ENCODE results near the gene LRCOL1. TPM values are rescaled to one million over a fixed set of nuclear protein-coding genes. Genes with fewer than 3 reads are reported as not detected.
A peak's percentile ranks its signal among the peaks of the same experiment; 100 is the strongest.

The LRCOL1 gene
- total and polyA plus RNA-seq, 8 donors: 0.60 TPM; not detected in 7

DNA sequence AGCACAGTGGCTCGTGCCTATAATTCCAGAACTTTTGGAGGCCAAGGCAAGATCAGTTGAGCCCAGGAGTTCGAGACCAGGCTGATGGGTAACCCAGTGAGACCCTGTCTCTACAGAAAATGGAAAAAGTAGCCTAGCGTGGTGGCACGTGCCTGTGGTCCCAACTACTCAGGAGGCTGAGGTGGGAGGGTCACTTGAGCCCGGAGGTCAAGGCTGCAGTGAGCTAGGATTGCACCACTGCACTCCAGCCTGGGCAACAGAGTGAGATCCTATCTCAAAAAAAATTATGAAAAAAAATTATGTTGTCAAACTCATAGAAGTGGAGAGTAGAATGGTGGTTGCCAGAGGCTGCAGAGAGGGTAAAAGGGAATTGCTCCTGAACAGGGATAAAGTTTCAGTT lies 3.6 kb upstream of the LRCOL1 start:
- Histone ChIP-seq H3K4me3 (no peak overlapping the region), H3K27me3 (peaks cover 22 to 81% (median 62%) of the 10 kb centered on the region in 3 donors), H3K36me3 (no peaks in the 10 kb centered on the region), H3K27ac (no peak overlapping the region), H3K4me1 (peaks cover 3 to 31% (median 14%) of the 10 kb centered on the region in 4 donors), H3K9me3 (peaks cover 0 to 39% (median 25%) of the 10 kb centered on the region in 4 donors)
- WGBS, 5 donors: 76 to 86% (median 81%) methylated on average over 5 of the region's 5 CpGs
- TF ChIP-seq, protein P1, sequence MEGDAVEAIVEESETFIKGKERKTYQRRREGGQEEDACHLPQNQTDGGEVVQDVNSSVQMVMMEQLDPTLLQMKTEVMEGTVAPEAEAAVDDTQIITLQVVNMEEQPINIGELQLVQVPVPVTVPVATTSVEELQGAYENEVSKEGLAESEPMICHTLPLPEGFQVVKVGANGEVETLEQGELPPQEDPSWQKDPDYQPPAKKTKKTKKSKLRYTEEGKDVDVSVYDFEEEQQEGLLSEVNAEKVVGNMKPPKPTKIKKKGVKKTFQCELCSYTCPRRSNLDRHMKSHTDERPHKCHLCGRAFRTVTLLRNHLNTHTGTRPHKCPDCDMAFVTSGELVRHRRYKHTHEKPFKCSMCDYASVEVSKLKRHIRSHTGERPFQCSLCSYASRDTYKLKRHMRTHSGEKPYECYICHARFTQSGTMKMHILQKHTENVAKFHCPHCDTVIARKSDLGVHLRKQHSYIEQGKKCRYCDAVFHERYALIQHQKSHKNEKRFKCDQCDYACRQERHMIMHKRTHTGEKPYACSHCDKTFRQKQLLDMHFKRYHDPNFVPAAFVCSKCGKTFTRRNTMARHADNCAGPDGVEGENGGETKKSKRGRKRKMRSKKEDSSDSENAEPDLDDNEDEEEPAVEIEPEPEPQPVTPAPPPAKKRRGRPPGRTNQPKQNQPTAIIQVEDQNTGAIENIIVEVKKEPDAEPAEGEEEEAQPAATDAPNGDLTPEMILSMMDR (IDR thresholded peaks at IDR 0.05): no peak
- no peak for TF ChIP-seq POLR2A (IDR thresholded peaks at IDR 0.05)
- TF ChIP-seq EP300 (IDR thresholded peaks at IDR 0.05): no peak
- TF ChIP-seq POLR2AphosphoS5 (IDR thresholded peaks at IDR 0.05): no peak
- DNase-seq: no peak
- intact Hi-C loops (cut with DNase I; ENCODE audit: low total_unique reads): loop anchor here (5.0 kb wide), 1 partner anchor 197 kb away; no protein-coding TSS in a partner anchor

DNA sequence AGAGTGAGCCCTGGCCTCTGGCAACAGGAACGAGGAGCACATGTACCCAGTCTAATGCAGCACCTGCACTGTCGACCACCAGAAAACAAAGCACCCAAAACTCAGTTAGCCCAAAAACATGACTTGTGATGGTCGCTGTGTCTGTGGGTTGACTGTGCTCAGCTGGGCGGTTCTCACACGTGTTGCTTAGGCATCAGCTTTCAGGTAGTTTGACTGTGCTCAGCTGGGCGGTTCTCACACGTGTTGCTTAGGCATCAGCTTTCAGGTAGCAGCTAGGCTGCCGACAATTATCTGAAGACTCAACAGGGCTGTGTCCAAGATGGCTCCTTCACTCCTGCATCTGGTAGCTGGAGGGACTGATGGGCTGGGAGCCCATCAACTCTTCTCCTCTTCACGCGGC lies 1.2 kb upstream of the LRCOL1 start:
- DNase-seq: no peak
- WGBS, 5 donors: 90 to 97% (median 94%) methylated on average over 10 of the region's 10 CpGs
- H3K27me3 ChIP-seq: peaks cover 10 to 81% (median 53%) of the 10 kb centered on the region in 3 donors

DNA sequence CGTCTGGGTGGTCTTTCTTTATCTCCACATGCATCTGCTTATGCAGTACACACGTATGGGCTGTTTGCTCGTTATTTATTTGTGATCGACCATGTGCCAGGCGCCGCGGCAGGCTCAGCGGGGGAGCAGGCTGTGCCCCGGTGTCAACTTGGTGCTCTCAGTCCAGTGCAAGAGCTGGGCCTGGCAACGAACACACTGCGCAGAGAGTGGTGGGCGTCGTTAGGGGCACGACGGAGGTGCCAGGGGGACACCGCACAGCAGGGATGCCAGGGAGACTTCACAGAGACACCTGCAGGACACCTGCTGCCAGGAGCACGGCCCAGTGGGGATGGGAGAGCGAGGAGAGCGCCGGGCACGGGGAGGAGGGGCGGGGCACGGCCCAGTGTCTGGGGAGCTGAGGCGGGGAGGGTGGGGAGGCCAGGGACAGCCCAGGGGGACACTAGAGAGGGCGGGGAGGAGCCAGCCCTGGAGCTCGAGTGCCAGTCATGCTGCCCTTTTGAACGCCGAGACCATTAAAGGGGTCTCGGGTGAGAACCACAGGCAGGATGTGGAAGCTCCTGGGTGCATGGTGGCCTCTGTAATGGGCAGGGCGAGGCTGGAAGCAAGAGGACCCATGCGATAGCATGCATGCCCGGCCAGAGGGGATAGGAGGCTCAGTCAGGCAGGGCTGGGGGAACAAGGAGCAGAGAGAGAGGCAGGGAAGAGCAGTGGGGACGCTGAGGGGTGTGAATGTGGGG lies 652 bp upstream of the LRCOL1 start:
- no peaks in the 10 kb centered on the region for H3K36me3 ChIP-seq
- DNase-seq: no peak
- H3K4me3 ChIP-seq: peak overlapping the region in 1 of 4 donors; percentile 5
- H3K27me3 ChIP-seq: peaks cover 4 to 80% (median 49%) of the 10 kb centered on the region in 3 donors
- no peak for TF ChIP-seq POLR2A (IDR thresholded peaks at IDR 0.05)
- no peak for TF ChIP-seq POLR2AphosphoS5 (IDR thresholded peaks at IDR 0.05)
- TF ChIP-seq, protein P1 (IDR thresholded peaks at IDR 0.05): no peak
- no peak for TF ChIP-seq EP300 (IDR thresholded peaks at IDR 0.05)
- peaks cover 0 to 22% (median 8%) of the 10 kb centered on the region in 4 donors for H3K9me3 ChIP-seq
- H3K4me1 ChIP-seq: peaks cover 0 to 17% (median 5%) of the 10 kb centered on the region in 4 donors
- intact Hi-C loops (cut with DNase I; ENCODE audit: low total_unique reads): loop anchor here (5.0 kb wide), 1 partner anchor 194 kb away; no protein-coding TSS in a partner anchor
- no peak overlapping the region for H3K27ac ChIP-seq
- 75 to 87% (median 80%) methylated on average over 23 to 33 of the region's 33 CpGs for WGBS, 5 donors

More for the DNA sequence above, 1.2 kb upstream of the LRCOL1 start:
- H3K27ac ChIP-seq: no peak overlapping the region
- intact Hi-C loops (cut with DNase I; ENCODE audit: low total_unique reads): loop anchor here (5.0 kb wide), 1 partner anchor 194 kb away; no protein-coding TSS in a partner anchor
- peaks cover 0 to 17% (median 5%) of the 10 kb centered on the region in 4 donors for H3K4me1 ChIP-seq
- peaks cover 0 to 27% (median 14%) of the 10 kb centered on the region in 4 donors for H3K9me3 ChIP-seq
- TF ChIP-seq EP300 (IDR thresholded peaks at IDR 0.05) (no peak), POLR2AphosphoS5 (IDR thresholded peaks at IDR 0.05) (no peak), POLR2A (IDR thresholded peaks at IDR 0.05) (no peak)
- TF ChIP-seq, protein P1 (IDR thresholded peaks at IDR 0.05): no peak
- H3K4me3 ChIP-seq: no peak overlapping the region
- H3K36me3 ChIP-seq: no peaks in the 10 kb centered on the region

DNA sequence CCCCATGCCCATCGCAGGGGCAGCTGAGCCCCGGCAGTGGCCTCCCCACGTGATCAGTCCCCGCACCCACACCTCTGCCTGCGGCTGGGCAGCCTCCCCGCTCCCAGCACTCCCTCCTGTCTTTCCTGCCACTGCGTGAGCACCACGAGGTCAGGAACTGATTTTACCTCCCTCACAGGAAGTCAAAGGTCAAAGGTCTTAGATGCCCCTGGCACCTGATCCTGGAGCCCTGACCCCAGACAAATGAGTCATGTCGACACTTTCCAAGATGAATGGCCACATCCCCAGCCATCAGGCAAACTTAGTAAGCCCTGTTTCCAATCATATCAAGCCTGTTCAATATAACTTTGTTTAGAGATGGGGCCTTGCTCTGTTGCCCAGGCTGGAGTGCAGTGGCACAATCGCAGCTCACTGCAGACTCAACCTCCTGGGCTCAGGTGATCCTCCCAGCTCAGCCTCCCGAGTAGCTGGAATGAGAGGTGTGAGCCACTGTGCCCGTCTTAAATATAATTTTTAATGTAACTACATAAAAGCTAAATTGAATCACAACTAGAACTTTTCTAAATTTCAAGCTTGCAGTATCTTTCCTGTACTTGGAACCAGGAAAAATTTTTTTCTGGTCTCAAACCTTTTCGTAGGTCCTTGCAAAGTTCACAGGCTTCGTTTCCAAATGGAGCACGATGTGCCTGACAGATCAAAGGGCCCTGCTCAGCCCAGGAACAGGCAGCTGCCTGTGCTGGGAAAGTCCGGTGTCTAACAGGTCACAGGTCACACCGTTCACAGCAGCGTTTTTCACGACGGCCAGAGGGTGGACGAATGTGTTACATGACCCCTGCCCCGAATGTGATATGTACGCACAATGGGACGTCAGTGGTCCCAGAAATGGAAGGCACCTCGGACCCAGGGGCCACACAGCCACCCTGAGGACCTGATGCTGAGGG lies 1.9 kb downstream of the LRCOL1 start:
- H3K27ac ChIP-seq: no peak overlapping the region
- 41 to 56% (median 43%) methylated on average over 23 to 25 of the region's 25 CpGs for WGBS, 5 donors
- intact Hi-C loops (cut with DNase I; ENCODE audit: low total_unique reads): no loop called here
- DNase-seq: no peak
- H3K9me3 ChIP-seq: peaks cover 0 to 16% (median 7%) of the 10 kb centered on the region in 4 donors
- H3K4me1 ChIP-seq: peaks cover 0 to 20% (median 9%) of the 10 kb centered on the region in 4 donors
- H3K36me3 ChIP-seq: no peaks in the 10 kb centered on the region
- peaks cover 7 to 90% (median 60%) of the 10 kb centered on the region in 3 donors for H3K27me3 ChIP-seq
- TF ChIP-seq POLR2A (IDR thresholded peaks at IDR 0.05) (no peak), POLR2AphosphoS5 (IDR thresholded peaks at IDR 0.05) (no peak), EP300 (IDR thresholded peaks at IDR 0.05) (no peak)
- TF ChIP-seq, protein P1 (IDR thresholded peaks at IDR 0.05): no peak
- H3K4me3 ChIP-seq: no peak overlapping the region

All from stomach (tissue), 9 donors.